PC-3 (cell line): Measurements from ENCODE around the gene MOB3A. TPM values are rescaled to one million over a fixed set of nuclear protein-coding genes. Genes with fewer than 3 reads are reported as not detected.

ENCODE experiments used
- ATAC-seq: fragments of 200-7000 bp; cut with Tn5 transposase; 2 replicates; pipeline ENCODE4 v1.9.1; 2020; ENCODE audit warnings: mild to moderate bottlenecking, moderate library complexity
- BruUV-seq: library from RNA; stranded (reverse); fragments of 400-500 nt; replicated peaks from 2 replicates; lab custom pipeline; 2021; lab: Mats Ljungman, UMichigan
- CTCF ChIA-PET: fragments of 300-600 bp; sonication (Branson Sonifier 250); formaldehyde crosslinking; loops from one replicate; lab custom pipeline; 2022; ENCODE audit warnings: antibody characterized with exemption; lab: Charles Lee
- POLR2A ChIA-PET: fragments of 300-600 bp; sonication (Branson Sonifier 250); formaldehyde crosslinking; loops from one replicate; lab custom pipeline; 2022; ENCODE audit warnings: antibody characterized with exemption; ENCODE audit not compliant: unreplicated experiment; lab: Charles Lee
- DNase-seq: peaks from one replicate; pipeline ENCODE4 v3.0.0-alpha.2; 2015
- H2AFZ ChIP-seq: fragments of 300-600 bp; sonication (generic); 2 replicates; pipeline ENCODE4 v1.6.0; 2016; ENCODE audit warnings: antibody characterized with exemption, low read length
- H3F3A ChIP-seq: fragments of 300-600 bp; sonication (generic); one replicate; pipeline ENCODE4 v1.6.0; 2017; ENCODE audit warnings: antibody characterized with exemption, low read length, control low read depth, mild to moderate bottlenecking; ENCODE audit not compliant: unreplicated experiment
- H3K27ac ChIP-seq: fragments of 300-600 bp; sonication (generic); 2 replicates; pipeline ENCODE4 v1.5.1; 2016; ENCODE audit warnings: mild to moderate bottlenecking, low read length
- H3K27me3 ChIP-seq: fragments of 300-600 bp; sonication (generic); 2 replicates; pipeline ENCODE4 v1.6.1; 2016; ENCODE audit warnings: low read length, mixed read lengths
- H3K36me3 ChIP-seq: fragments of 300-600 bp; sonication (generic); 2 replicates; pipeline ENCODE4 v1.6.1; 2016; ENCODE audit warnings: low read depth, mixed run types, low read length, mixed read lengths
- H3K4me1 ChIP-seq: fragments of 300-600 bp; sonication (generic); 2 replicates; pipeline ENCODE4 v1.5.1; 2016; ENCODE audit warnings: low read length; ENCODE audit not compliant: insufficient read depth
- H3K4me2 ChIP-seq: fragments of 300-600 bp; sonication (generic); 2 replicates; pipeline ENCODE4 v1.6.0; 2016; ENCODE audit warnings: low read length
- H3K4me3 ChIP-seq: fragments of 300-600 bp; sonication (generic); 2 replicates; pipeline ENCODE4 v1.5.1; 2016; ENCODE audit warnings: mild to moderate bottlenecking, low read length, mixed read lengths
- H3K79me2 ChIP-seq: fragments of 300-600 bp; sonication (generic); 2 replicates; pipeline ENCODE4 v1.6.1; 2017; ENCODE audit warnings: low read length, mixed read lengths
- H3K9ac ChIP-seq: fragments of 300-600 bp; sonication (generic); 2 replicates; pipeline ENCODE4 v1.6.0; 2016; ENCODE audit warnings: mild to moderate bottlenecking, low read length
- H3K9me2 ChIP-seq: fragments of 300-600 bp; sonication (generic); replicated peaks from 2 replicates; pipeline ENCODE4 v1.6.1; 2016; ENCODE audit warnings: mixed run types, low read length, mixed read lengths
- H3K9me3 ChIP-seq: fragments of 300-600 bp; sonication (generic); 2 replicates; pipeline ENCODE4 v1.6.1; 2016; ENCODE audit warnings: low read length, mixed read lengths
- H4K20me1 ChIP-seq: fragments of 300-600 bp; sonication (generic); 2 replicates; pipeline ENCODE4 v1.6.1; 2016; ENCODE audit warnings: low read length, mixed read lengths
- EZH2 ChIP-seq: fragments of 300-600 bp; sonication (generic); IDR thresholded peaks from one replicate; pipeline ENCODE4 v1.6.1; 2017; ENCODE audit warnings: antibody characterized with exemption, mild to moderate bottlenecking, low read length; ENCODE audit not compliant: unreplicated experiment
- EZH2phosphoT487 ChIP-seq: fragments of 300-600 bp; sonication (generic); IDR thresholded peaks from 2 replicates; pipeline ENCODE4 v1.6.1; 2018; ENCODE audit warnings: mild to moderate bottlenecking, antibody characterized with exemption, low read length, borderline replicate concordance
- intact Hi-C: fragments of 100-400 bp; cut with micrococcal nuclease; formaldehyde crosslinking; loops from 2 replicates; pipeline ENCODE4 v1.9.0; 2023
- total RNA-seq: library from RNA; depleted of rRNA; stranded (reverse); fragments of >200 nt; gene quantifications from 2 replicates; pipeline ENCODE4 v1.2.3, GENCODE V29; 2014
- TF ChIP-seq, protein P1 (sequence below): fragments of 300-600 bp; sonication (generic); conservative IDR thresholded peaks from 2 replicates; pipeline ENCODE4 v1.5.1; 2017; ENCODE audit warnings: antibody characterized with exemption, low read depth, mild to moderate bottlenecking, low read length

Gene MOB3A
- total RNA-seq, 1 experiment from 2014 or later = 15.1 TPM

GRCh38 chr19:2040647-2041432, 55.3 kb downstream of the MOB3A start:
- TF ChIP-seq, protein P1, sequence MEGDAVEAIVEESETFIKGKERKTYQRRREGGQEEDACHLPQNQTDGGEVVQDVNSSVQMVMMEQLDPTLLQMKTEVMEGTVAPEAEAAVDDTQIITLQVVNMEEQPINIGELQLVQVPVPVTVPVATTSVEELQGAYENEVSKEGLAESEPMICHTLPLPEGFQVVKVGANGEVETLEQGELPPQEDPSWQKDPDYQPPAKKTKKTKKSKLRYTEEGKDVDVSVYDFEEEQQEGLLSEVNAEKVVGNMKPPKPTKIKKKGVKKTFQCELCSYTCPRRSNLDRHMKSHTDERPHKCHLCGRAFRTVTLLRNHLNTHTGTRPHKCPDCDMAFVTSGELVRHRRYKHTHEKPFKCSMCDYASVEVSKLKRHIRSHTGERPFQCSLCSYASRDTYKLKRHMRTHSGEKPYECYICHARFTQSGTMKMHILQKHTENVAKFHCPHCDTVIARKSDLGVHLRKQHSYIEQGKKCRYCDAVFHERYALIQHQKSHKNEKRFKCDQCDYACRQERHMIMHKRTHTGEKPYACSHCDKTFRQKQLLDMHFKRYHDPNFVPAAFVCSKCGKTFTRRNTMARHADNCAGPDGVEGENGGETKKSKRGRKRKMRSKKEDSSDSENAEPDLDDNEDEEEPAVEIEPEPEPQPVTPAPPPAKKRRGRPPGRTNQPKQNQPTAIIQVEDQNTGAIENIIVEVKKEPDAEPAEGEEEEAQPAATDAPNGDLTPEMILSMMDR = no peak
- TF ChIP-seq EZH2phosphoT487 (no peak), EZH2 (no peak)
- DNase-seq (no peak), ATAC-seq (no peak)
- H3K9me2 ChIP-seq = no peaks in the 10 kb centered on the region
- no peak overlapping the region for H2AFZ ChIP-seq
- H3K4me2 ChIP-seq = no peak overlapping the region
- H3K79me2 ChIP-seq = peaks cover 3% of the 10 kb centered on the region; the same call in 1 of the 2 replicates
- BruUV-seq = no TSS peak
- no peaks in the 10 kb centered on the region for H3F3A ChIP-seq
- no peaks in the 10 kb centered on the region for H3K4me1 ChIP-seq
- H3K36me3 ChIP-seq = peaks cover 2% of the 10 kb centered on the region; the same call in 1 of the 2 replicates
- no peak overlapping the region for H3K9ac ChIP-seq
- no peak overlapping the region for H3K4me3 ChIP-seq
- H3K27ac ChIP-seq = no peak overlapping the region
- ChIA-PET CTCF (interaction anchor here (0.6 kb wide), 1 partner anchor 50 kb away, joined by 4 read pairs; no protein-coding TSS in a partner anchor), POLR2A (interaction anchor here (0.6 kb wide), 1 partner anchor 26 kb away, joined by 3 read pairs; no protein-coding TSS in a partner anchor)
- H3K9me3 ChIP-seq = no peaks in the 10 kb centered on the region
- H3K27me3 ChIP-seq = no peaks in the 10 kb centered on the region
- no peaks in the 10 kb centered on the region for H4K20me1 ChIP-seq
- intact Hi-C loops = no loop called here

GRCh38 chr19:2039959-2040646, 56.0 kb downstream of the MOB3A start:
- Histone ChIP-seq H2AFZ (no peak overlapping the region), H3K4me1 (no peaks in the 10 kb centered on the region), H3K79me2 (no peaks in the 10 kb centered on the region), H3F3A (no peaks in the 10 kb centered on the region), H3K4me2 (no peak overlapping the region), H3K9me2 (no peaks in the 10 kb centered on the region), H3K36me3 (peaks cover 2% of the 10 kb centered on the region; the same call in 1 of the 2 replicates), H3K9ac (no peak overlapping the region), H3K4me3 (no peak overlapping the region), H3K27ac (no peak overlapping the region), H3K27me3 (no peaks in the 10 kb centered on the region), H3K9me3 (no peaks in the 10 kb centered on the region), H4K20me1 (no peaks in the 10 kb centered on the region)
- no peak for ATAC-seq
- TF ChIP-seq, protein P1 = no peak
- TF ChIP-seq EZH2phosphoT487 (no peak), EZH2 (no peak)
- no peak for DNase-seq
- intact Hi-C loops = no loop called here
- ChIA-PET POLR2A (interaction anchor here (0.6 kb wide), 1 partner anchor 27 kb away, joined by 3 read pairs; no protein-coding TSS in a partner anchor), CTCF (no interaction called here)
- BruUV-seq = no TSS peak
